GM12874 (cell line): ENCODE measurements around the gene CREG1.

Source experiments
- CTCF ChIP-seq: IDR thresholded peaks from 2 replicates; pipeline ENCODE4 v1.5.1; 2011; ENCODE audit warnings: low read depth, mild to moderate bottlenecking, control low read depth, low read length, moderate library complexity; ENCODE audit not compliant: insufficient read depth

CREG1 gene

GRCh38 chr1:167499106-167499505, 54.5 kb downstream of the CREG1 start:
- no peak for TF ChIP-seq CTCF

- TF ChIP-seq CTCF, result no peak
Measured at GRCh38 chr1:167496797-167497619, 56.6 kb downstream of the CREG1 start.

- TF ChIP-seq CTCF, result no peak
Measured at GRCh38 chr1:167493372-167493771, 60.2 kb downstream of the CREG1 start.

- TF ChIP-seq CTCF, result no peak
Measured at GRCh38 chr1:167492481-167492910, 61.1 kb downstream of the CREG1 start.

DNA sequence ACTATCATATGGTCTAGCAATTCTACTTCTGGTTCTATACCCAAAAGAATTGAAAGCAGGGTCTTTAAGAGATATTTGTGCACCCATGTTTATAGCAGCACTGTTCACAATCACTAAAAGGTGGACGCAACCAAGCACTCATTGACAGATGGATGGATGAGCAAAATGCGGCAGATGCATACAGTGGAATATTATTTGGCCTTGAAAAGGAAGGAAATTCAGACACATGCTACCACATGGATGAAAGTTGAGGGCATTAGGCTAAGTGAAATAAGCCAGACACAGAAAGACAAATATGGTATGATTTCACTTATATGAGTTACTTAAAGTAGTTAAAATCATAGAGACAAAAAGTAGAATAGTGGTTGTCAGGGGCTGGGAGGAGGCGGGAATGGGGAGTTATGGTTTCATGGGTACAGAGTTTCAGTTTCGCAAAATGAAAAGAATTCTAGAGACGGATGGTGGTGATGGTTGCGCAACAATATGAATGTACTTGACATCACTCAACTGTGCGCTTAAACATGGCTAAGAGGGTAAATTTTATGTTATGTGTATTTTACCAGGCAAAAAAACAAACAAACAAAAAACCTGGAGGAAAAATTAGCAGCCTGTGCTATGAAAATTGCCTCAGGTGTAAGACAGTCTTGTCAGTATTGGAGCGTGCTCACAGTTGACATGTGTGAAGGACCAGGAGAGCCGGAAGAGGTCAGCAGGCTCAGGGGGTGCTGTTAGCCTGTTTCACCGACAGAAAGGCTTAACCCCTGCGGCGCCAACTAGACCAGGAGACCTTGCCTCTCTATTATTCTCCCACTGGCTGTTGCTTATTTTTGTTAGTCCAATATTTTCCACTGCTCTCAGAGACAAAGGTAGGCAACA, 61.7 kb downstream of the CREG1 start:
- TF ChIP-seq CTCF, result no peak
